AG09309 (cell line): ENCODE measurements around the gene ATP9A.

Source experiments
- DNase-seq: peaks from one replicate; pipeline ENCODE4 v3.0.0-alpha.2; 2010; ENCODE audit warnings: low read depth
- H3K4me3 ChIP-seq: 2 replicates; pipeline ENCODE4 v1.5.1; 2011; ENCODE audit warnings: mild to moderate bottlenecking, low read depth, low read length, moderate library complexity; ENCODE audit not compliant: control insufficient read depth
- CTCF ChIP-seq: IDR thresholded peaks from 2 replicates; pipeline ENCODE4 v1.5.1; 2011; ENCODE audit warnings: mild to moderate bottlenecking, low read depth, low read length, inconsistent platforms; ENCODE audit not compliant: insufficient read depth, control insufficient read depth; ENCODE audit errors: missing control alignments

The ATP9A gene

GRCh38 chr20:51752343-51752951, 15.7 kb downstream of the ATP9A start:
- TF ChIP-seq CTCF: no peak
- peak overlapping the region; percentile 10 for H3K4me3 ChIP-seq
- peak; percentile 86 for DNase-seq

- no peak for DNase-seq
- no peak overlapping the region for H3K4me3 ChIP-seq
- no peak for TF ChIP-seq CTCF
Measured at GRCh38 chr20:51750770-51751388, 17.3 kb downstream of the ATP9A start.

- DNase-seq: peak; percentile 78
- no peak for TF ChIP-seq CTCF
- H3K4me3 ChIP-seq: no peak overlapping the region
Measured at GRCh38 chr20:51750037-51750769, 18.0 kb downstream of the ATP9A start.

GRCh38 chr20:51749674-51750036, 18.5 kb downstream of the ATP9A start:
- no peak overlapping the region for H3K4me3 ChIP-seq
- TF ChIP-seq CTCF: no peak
- DNase-seq: no peak

GRCh38 chr20:51747182-51747911, 20.8 kb downstream of the ATP9A start:
- no peak overlapping the region for H3K4me3 ChIP-seq
- no peak for TF ChIP-seq CTCF
- DNase-seq: no peak

- no peak overlapping the region for H3K4me3 ChIP-seq
- no peak for TF ChIP-seq CTCF
- no peak for DNase-seq
Measured at GRCh38 chr20:51745804-51746203, 22.4 kb downstream of the ATP9A start.
